Memory B cell (primary cell): ENCODE results near the gene VTI1B.
"Not testable (repeated sequence)": the region's sequence is repeated elsewhere in the genome, so short reads cannot be mapped to it uniquely, and the experiment has no call there.

Experiments
- ATAC-seq: fragments of 150-1000 bp; cut with Tn5 transposase; 2 replicates; pipeline ENCODE4 v1.10.0; 2021; ENCODE audit warnings: low read depth, mild to moderate bottlenecking, moderate library complexity
- DNase-seq, 2 donors: peaks; one replicate each; pipeline ENCODE4 v3.0.0; 2022; ENCODE audit warnings: low spot score in 2 of 2
- H3K27ac Mint-ChIP-seq: one replicate; pipeline ENCODE4 v1.8.0; 2022; ENCODE audit warnings: mild to moderate bottlenecking, moderate library complexity, mixed read lengths
- H3K27me3 Mint-ChIP-seq: one replicate; pipeline ENCODE4 v1.8.0; 2022; ENCODE audit warnings: mixed read lengths
- H3K36me3 Mint-ChIP-seq: one replicate; pipeline ENCODE4 v1.8.0; 2022; ENCODE audit warnings: mild to moderate bottlenecking, mixed read lengths
- H3K4me1 Mint-ChIP-seq: one replicate; pipeline ENCODE4 v1.8.0; 2022; ENCODE audit warnings: mixed read lengths
- H3K4me3 Mint-ChIP-seq: one replicate; pipeline ENCODE4 v1.8.0; 2022; ENCODE audit warnings: mild to moderate bottlenecking, moderate library complexity, mixed read lengths
- H3K9me3 Mint-ChIP-seq: one replicate; pipeline ENCODE4 v1.8.0; 2022; ENCODE audit warnings: mixed read lengths

Gene VTI1B

GRCh38 chr14:67674480-67675218 lies at the start of gene VTI1B:
Gene VTI1B, minus strand, starts transcription at chr14:67674632. Its CDS starts 143 bp downstream, at chr14:67674489.
- peak; percentile 90 for ATAC-seq
- Mint-ChIP-seq H3K4me1 (peaks cover 21% of the 10 kb centered on the region), H3K36me3 (peaks cover 8% of the 10 kb centered on the region), H3K9me3 (no peaks in the 10 kb centered on the region), H3K27me3 (no peaks in the 10 kb centered on the region), H3K4me3 (peak within 1 kb of the TSS; percentile 86), H3K27ac (peak within 1 kb of the TSS; percentile 90)
- peak; percentile 77 to 95 for DNase-seq

- H3K27me3 Mint-ChIP-seq, result peaks cover 6% of the 10 kb centered on the region
- H3K4me1 Mint-ChIP-seq, result peaks cover 3% of the 10 kb centered on the region
- H3K36me3 Mint-ChIP-seq, result no peaks in the 10 kb centered on the region
- no peak for DNase-seq
- no peak overlapping the region for H3K27ac Mint-ChIP-seq
- no peaks in the 10 kb centered on the region for H3K9me3 Mint-ChIP-seq
- no peak overlapping the region for H3K4me3 Mint-ChIP-seq
- ATAC-seq, result no peak
These were observed 47.9 kb upstream of the VTI1B start for GRCh38 chr14:67722293-67722692.

- Mint-ChIP-seq H3K36me3 (no peaks in the 10 kb centered on the region), H3K27ac (no peak overlapping the region), H3K27me3 (peaks cover 6% of the 10 kb centered on the region), H3K4me1 (peaks cover 3% of the 10 kb centered on the region), H3K4me3 (no peak overlapping the region), H3K9me3 (no peaks in the 10 kb centered on the region)
- ATAC-seq (no peak), DNase-seq (no peak)
These were observed 47.4 kb upstream of the VTI1B start for GRCh38 chr14:67721875-67722274.

GRCh38 chr14:67719866-67720265 lies 45.4 kb upstream of the VTI1B start:
- H3K36me3 Mint-ChIP-seq, result no peaks in the 10 kb centered on the region
- no peak overlapping the region for H3K27ac Mint-ChIP-seq
- DNase-seq (no peak), ATAC-seq (no peak)
- no peaks in the 10 kb centered on the region for H3K9me3 Mint-ChIP-seq
- peaks cover 6% of the 10 kb centered on the region for H3K27me3 Mint-ChIP-seq
- H3K4me1 Mint-ChIP-seq, result peaks cover 3% of the 10 kb centered on the region
- no peak overlapping the region for H3K4me3 Mint-ChIP-seq

GRCh38 chr14:67719385-67719784 lies 45.0 kb upstream of the VTI1B start:
- not testable (repeated sequence) for H3K36me3 Mint-ChIP-seq, H3K27me3 Mint-ChIP-seq, DNase-seq, H3K9me3 Mint-ChIP-seq, ATAC-seq, H3K4me1 Mint-ChIP-seq, H3K27ac Mint-ChIP-seq, H3K4me3 Mint-ChIP-seq

- H3K9me3 Mint-ChIP-seq, result no peaks in the 10 kb centered on the region
- no peak overlapping the region for H3K4me3 Mint-ChIP-seq
- ATAC-seq (no peak), DNase-seq (no peak)
- H3K36me3 Mint-ChIP-seq, result no peaks in the 10 kb centered on the region
- peaks cover 5% of the 10 kb centered on the region for H3K27me3 Mint-ChIP-seq
- H3K4me1 Mint-ChIP-seq, result peaks cover 3% of the 10 kb centered on the region
- no peak overlapping the region for H3K27ac Mint-ChIP-seq
These were observed 43.8 kb upstream of the VTI1B start for GRCh38 chr14:67718265-67718664.

- Mint-ChIP-seq H3K9me3 (no peaks in the 10 kb centered on the region), H3K4me3 (no peak overlapping the region), H3K27ac (no peak overlapping the region), H3K4me1 (no peaks in the 10 kb centered on the region), H3K36me3 (no peaks in the 10 kb centered on the region), H3K27me3 (peaks cover 6% of the 10 kb centered on the region)
- DNase-seq, result no peak
- ATAC-seq, result no peak
These were observed 42.6 kb upstream of the VTI1B start for GRCh38 chr14:67717048-67717447.

- H3K9me3 Mint-ChIP-seq, result peaks cover 5% of the 10 kb centered on the region
- H3K36me3 Mint-ChIP-seq, result no peaks in the 10 kb centered on the region
- H3K27ac Mint-ChIP-seq, result no peak overlapping the region
- DNase-seq (no peak), ATAC-seq (no peak)
- no peaks in the 10 kb centered on the region for H3K4me1 Mint-ChIP-seq
- H3K27me3 Mint-ChIP-seq, result peaks cover 6% of the 10 kb centered on the region
- H3K4me3 Mint-ChIP-seq, result no peak overlapping the region
These were observed 35.8 kb upstream of the VTI1B start for GRCh38 chr14:67710209-67710608.

GRCh38 chr14:67709796-67710195 lies 35.4 kb upstream of the VTI1B start:
- not testable (repeated sequence) for H3K27me3 Mint-ChIP-seq, DNase-seq, ATAC-seq

GRCh38 chr14:67709346-67709745 lies 34.9 kb upstream of the VTI1B start:
- H3K27me3 Mint-ChIP-seq, H3K27ac Mint-ChIP-seq, H3K4me1 Mint-ChIP-seq, H3K36me3 Mint-ChIP-seq, DNase-seq, H3K4me3 Mint-ChIP-seq, ATAC-seq, H3K9me3 Mint-ChIP-seq: not testable (repeated sequence)

More at GRCh38 chr14:67709796-67710195, 35.4 kb upstream of the VTI1B start:
- not testable (repeated sequence) for H3K4me1 Mint-ChIP-seq, H3K4me3 Mint-ChIP-seq, H3K27ac Mint-ChIP-seq, H3K36me3 Mint-ChIP-seq, H3K9me3 Mint-ChIP-seq

- no peak overlapping the region for H3K27ac Mint-ChIP-seq
- ATAC-seq (no peak), DNase-seq (no peak)
- peaks cover 2% of the 10 kb centered on the region for H3K9me3 Mint-ChIP-seq
- H3K4me1 Mint-ChIP-seq, result peaks cover 4% of the 10 kb centered on the region
- H3K36me3 Mint-ChIP-seq, result no peaks in the 10 kb centered on the region
- H3K4me3 Mint-ChIP-seq, result no peak overlapping the region
- no peaks in the 10 kb centered on the region for H3K27me3 Mint-ChIP-seq
These were observed 30.8 kb upstream of the VTI1B start for GRCh38 chr14:67705211-67705610.

- Mint-ChIP-seq H3K4me3 (no peak overlapping the region), H3K9me3 (no peaks in the 10 kb centered on the region), H3K27ac (no peak overlapping the region), H3K27me3 (no peaks in the 10 kb centered on the region), H3K4me1 (peaks cover 4% of the 10 kb centered on the region), H3K36me3 (no peaks in the 10 kb centered on the region)
- peak; percentile 16 to 50 for DNase-seq
- peak; percentile 90 for ATAC-seq
These were observed 30.2 kb upstream of the VTI1B start for GRCh38 chr14:67704484-67705089.

- Mint-ChIP-seq H3K4me1 (peaks cover 4% of the 10 kb centered on the region), H3K4me3 (no peak overlapping the region), H3K27ac (no peak overlapping the region), H3K9me3 (no peaks in the 10 kb centered on the region), H3K27me3 (no peaks in the 10 kb centered on the region), H3K36me3 (no peaks in the 10 kb centered on the region)
- DNase-seq, result no peak
- ATAC-seq, result no peak
These were observed 29.6 kb upstream of the VTI1B start for GRCh38 chr14:67703997-67704396.

- not testable (repeated sequence) for H3K36me3 Mint-ChIP-seq, H3K27me3 Mint-ChIP-seq, ATAC-seq, H3K4me3 Mint-ChIP-seq, H3K27ac Mint-ChIP-seq, H3K9me3 Mint-ChIP-seq, DNase-seq, H3K4me1 Mint-ChIP-seq
These were observed 27.1 kb upstream of the VTI1B start, which contains the start of gene RDH12 for GRCh38 chr14:67701492-67701891. Gene RDH12, plus strand, starts transcription at chr14:67701886. Its CDS starts 20,757 bp downstream, at chr14:67722643.

GRCh38 chr14:67698179-67698578 lies 23.7 kb upstream of the VTI1B start:
- Mint-ChIP-seq H3K36me3 (no peaks in the 10 kb centered on the region), H3K27me3 (no peaks in the 10 kb centered on the region), H3K27ac (no peak overlapping the region), H3K9me3 (no peaks in the 10 kb centered on the region), H3K4me3 (no peak overlapping the region), H3K4me1 (peaks cover 6% of the 10 kb centered on the region)
- DNase-seq, result no peak
- no peak for ATAC-seq
